Common myeloid progenitor, CD34-positive (primary cell): ENCODE measurements around the gene BMI1.

Experiments used
- CTCF ChIA-PET: fragments of 350-600 bp; sonication (Branson Sonifier 250); formaldehyde crosslinking; loops from one replicate; lab custom pipeline; 2021; ENCODE audit warnings: antibody characterized with exemption; lab: Charles Lee
- POLR2A ChIA-PET: fragments of 350-600 bp; sonication (Branson Sonifier 250); formaldehyde crosslinking; loops from one replicate; lab custom pipeline; 2021; ENCODE audit warnings: antibody characterized with exemption; lab: Charles Lee
- DNase-seq, 3 donors: peaks; one replicate each; pipeline versions ENCODE4 v3.0.0 to v3.0.0-alpha.2; 2013
- H3K27ac ChIP-seq, 2 experiments: 1 replicate in 1 of 2; 2 replicates in 1 of 2; pipeline ENCODE4 v1.7.0; 2013; ENCODE audit warnings: inconsistent platforms in 2 of 2, low read length in 2 of 2, mild to moderate bottlenecking in 2 of 2, low read depth in 1 of 2, moderate library complexity in 1 of 2; ENCODE audit not compliant: severe bottlenecking in 2 of 2, insufficient read depth in 1 of 2, poor library complexity in 1 of 2
- H3K27me3 ChIP-seq, 5 experiments: replicated peaks in 2 of 5; 1 replicate in 3 of 5; 2 replicates in 2 of 5; pipeline versions ENCODE4 v1.6.1 to v1.7.0; 2013; ENCODE audit warnings: low read length in 4 of 5, mild to moderate bottlenecking in 2 of 5, moderate library complexity in 2 of 5, inconsistent platforms in 1 of 5; ENCODE audit not compliant: insufficient read depth in 5 of 5, control insufficient read depth in 4 of 5
- H3K36me3 ChIP-seq, 4 experiments: 1 replicate in 2 of 4; 2 replicates in 2 of 4; pipeline versions ENCODE4 v1.6.1 to v1.7.0; 2013; ENCODE audit warnings: low read length in 3 of 4, control low read depth in 1 of 4, mild to moderate bottlenecking in 1 of 4; ENCODE audit not compliant: control insufficient read depth in 4 of 4, insufficient read depth in 4 of 4
- H3K4me1 ChIP-seq, 4 experiments: 1 replicate in 3 of 4; 2 replicates in 1 of 4; pipeline versions ENCODE4 v1.6.1 to v1.7.1; 2013; ENCODE audit warnings: low read length in 3 of 4, mild to moderate bottlenecking in 3 of 4, control low read depth in 1 of 4, inconsistent platforms in 1 of 4, moderate library complexity in 1 of 4; ENCODE audit not compliant: control insufficient read depth in 4 of 4, insufficient read depth in 4 of 4; ENCODE audit errors: control extremely low read depth in 1 of 4
- H3K4me3 ChIP-seq, 7 experiments: 1 replicate in 4 of 7; 2 replicates in 3 of 7; pipeline versions ENCODE4 v1.5.1 to v1.7.0; 2013; ENCODE audit warnings: mild to moderate bottlenecking in 7 of 7, low read length in 6 of 7, moderate library complexity in 6 of 7, inconsistent platforms in 2 of 7, low read depth in 2 of 7, control low read depth in 1 of 7; ENCODE audit not compliant: insufficient read depth in 4 of 7, control insufficient read depth in 1 of 7; ENCODE audit errors: extremely low read depth in 1 of 7
- H3K9me3 ChIP-seq, 5 experiments: 1 replicate in 4 of 5; 2 replicates in 1 of 5; pipeline versions ENCODE4 v1.6.1 to v1.7.1; 2013; ENCODE audit warnings: low read length in 4 of 5, mild to moderate bottlenecking in 2 of 5, inconsistent platforms in 1 of 5, low read depth in 1 of 5, moderate library complexity in 1 of 5; ENCODE audit not compliant: control insufficient read depth in 4 of 5, insufficient read depth in 2 of 5; ENCODE audit errors: control extremely low read depth in 1 of 5
- WGBS: methylation state at CpG from one replicate; pipeline ENCODE4 v1.1.5; 2013; ENCODE audit not compliant: insufficient coverage; 5-methylcytosine and 5-hydroxymethylcytosine counted together

Gene BMI1

GRCh38 chr10:22365644-22366434, 44.9 kb downstream of the BMI1 start:
- DNase-seq: no peak
- ChIA-PET CTCF (no interaction called here), POLR2A (no interaction called here)
- 62% methylated on average over 2 of the region's 4 CpGs for WGBS
- Histone ChIP-seq H3K4me3 (no peak overlapping the region), H3K27ac (no peak overlapping the region), H3K9me3 (no peaks in the 10 kb centered on the region), H3K4me1 (peaks cover 0 to 13% (median 7%) of the 10 kb centered on the region in 4 experiments), H3K36me3 (no peaks in the 10 kb centered on the region), H3K27me3 (no peaks in the 10 kb centered on the region)

GRCh38 chr10:22366435-22366703, 45.5 kb downstream of the BMI1 start:
- Histone ChIP-seq H3K36me3 (no peaks in the 10 kb centered on the region), H3K9me3 (no peaks in the 10 kb centered on the region), H3K27ac (no peak overlapping the region), H3K27me3 (no peaks in the 10 kb centered on the region), H3K4me3 (no peak overlapping the region), H3K4me1 (peaks cover 0 to 15% (median 8%) of the 10 kb centered on the region in 4 experiments)
- ChIA-PET POLR2A (no interaction called here), CTCF (no interaction called here)
- DNase-seq: no peak

- Histone ChIP-seq H3K4me3 (no peak overlapping the region), H3K27me3 (no peaks in the 10 kb centered on the region), H3K9me3 (no peaks in the 10 kb centered on the region), H3K4me1 (peaks cover 0 to 17% (median 8%) of the 10 kb centered on the region in 4 experiments), H3K27ac (no peak overlapping the region), H3K36me3 (no peaks in the 10 kb centered on the region)
- ChIA-PET POLR2A (no interaction called here), CTCF (interaction anchor here (1.8 kb wide), 1 partner anchor 18 kb away, joined by 4 read pairs; no protein-coding TSS in a partner anchor)
- 56% methylated on average over 1 of the region's 2 CpGs for WGBS
- DNase-seq: no peak
These were observed 45.9 kb downstream of the BMI1 start for GRCh38 chr10:22366771-22367170.

- POLR2A ChIA-PET: no interaction called here
- DNase-seq: peak in 1 of 3 donors; percentile 31
- CTCF ChIA-PET: interaction anchor here (1.8 kb wide), 1 partner anchor 19 kb away, joined by 4 read pairs; no protein-coding TSS in a partner anchor
- Histone ChIP-seq H3K4me3 (peak overlapping the region in 1 of 7 experiments; percentile 40), H3K27ac (no peak overlapping the region), H3K4me1 (peaks cover 0 to 19% (median 8%) of the 10 kb centered on the region in 4 experiments), H3K9me3 (no peaks in the 10 kb centered on the region), H3K36me3 (no peaks in the 10 kb centered on the region), H3K27me3 (no peaks in the 10 kb centered on the region)
- WGBS: no CpG with 5 or more reads among the region's 1 CpG
These were observed 46.6 kb downstream of the BMI1 start for GRCh38 chr10:22367471-22367870.

GRCh38 chr10:22368402-22368801, 47.5 kb downstream of the BMI1 start:
- WGBS: 100% methylated on average over 3 of the region's 4 CpGs
- no peak overlapping the region for H3K27ac ChIP-seq
- DNase-seq: no peak
- H3K36me3 ChIP-seq: no peaks in the 10 kb centered on the region
- H3K9me3 ChIP-seq: no peaks in the 10 kb centered on the region
- ChIA-PET CTCF (interaction anchor here (1.1 to 1.8 kb wide), 2 partner anchors 20 to 27 kb away, joined by 3 to 4 read pairs; no protein-coding TSS in a partner anchor), POLR2A (interaction anchor here (0.8 kb wide), 1 partner anchor 70 kb away, joined by 4 read pairs; no protein-coding TSS in a partner anchor)
- no peaks in the 10 kb centered on the region for H3K27me3 ChIP-seq
- H3K4me1 ChIP-seq: peaks cover 0 to 19% (median 8%) of the 10 kb centered on the region in 4 experiments
- H3K4me3 ChIP-seq: no peak overlapping the region

- Histone ChIP-seq H3K4me1 (peaks cover 0 to 19% (median 8%) of the 10 kb centered on the region in 4 experiments), H3K27me3 (no peaks in the 10 kb centered on the region), H3K36me3 (no peaks in the 10 kb centered on the region), H3K9me3 (no peaks in the 10 kb centered on the region), H3K4me3 (no peak overlapping the region), H3K27ac (no peak overlapping the region)
- CTCF ChIA-PET: interaction anchor here (1.1 kb wide), 1 partner anchor 27 kb away, joined by 3 read pairs; no protein-coding TSS in a partner anchor
- no CpG with 5 or more reads among the region's 2 CpGs for WGBS
- no peak for DNase-seq
- POLR2A ChIA-PET: no interaction called here
These were observed 48.1 kb downstream of the BMI1 start for GRCh38 chr10:22368981-22369380.

GRCh38 chr10:22369434-22370072, 48.7 kb downstream of the BMI1 start:
- no peak overlapping the region for H3K27ac ChIP-seq
- H3K4me3 ChIP-seq: no peak overlapping the region
- no peaks in the 10 kb centered on the region for H3K9me3 ChIP-seq
- POLR2A ChIA-PET: no interaction called here
- CTCF ChIA-PET: no interaction called here
- WGBS: 100% methylated on average over 2 of the region's 5 CpGs
- H3K27me3 ChIP-seq: no peaks in the 10 kb centered on the region
- peaks cover 0 to 19% (median 8%) of the 10 kb centered on the region in 4 experiments for H3K4me1 ChIP-seq
- no peaks in the 10 kb centered on the region for H3K36me3 ChIP-seq
- DNase-seq: peak in 2 of 3 donors; percentile 56 to 72
